ENCODE measurements around the gene ADSS1.
"Not testable (repeated sequence)": the region's sequence is repeated elsewhere in the genome, so short reads cannot be mapped to it uniquely, and the experiment has no call there.

Gene ADSS1

DNA sequence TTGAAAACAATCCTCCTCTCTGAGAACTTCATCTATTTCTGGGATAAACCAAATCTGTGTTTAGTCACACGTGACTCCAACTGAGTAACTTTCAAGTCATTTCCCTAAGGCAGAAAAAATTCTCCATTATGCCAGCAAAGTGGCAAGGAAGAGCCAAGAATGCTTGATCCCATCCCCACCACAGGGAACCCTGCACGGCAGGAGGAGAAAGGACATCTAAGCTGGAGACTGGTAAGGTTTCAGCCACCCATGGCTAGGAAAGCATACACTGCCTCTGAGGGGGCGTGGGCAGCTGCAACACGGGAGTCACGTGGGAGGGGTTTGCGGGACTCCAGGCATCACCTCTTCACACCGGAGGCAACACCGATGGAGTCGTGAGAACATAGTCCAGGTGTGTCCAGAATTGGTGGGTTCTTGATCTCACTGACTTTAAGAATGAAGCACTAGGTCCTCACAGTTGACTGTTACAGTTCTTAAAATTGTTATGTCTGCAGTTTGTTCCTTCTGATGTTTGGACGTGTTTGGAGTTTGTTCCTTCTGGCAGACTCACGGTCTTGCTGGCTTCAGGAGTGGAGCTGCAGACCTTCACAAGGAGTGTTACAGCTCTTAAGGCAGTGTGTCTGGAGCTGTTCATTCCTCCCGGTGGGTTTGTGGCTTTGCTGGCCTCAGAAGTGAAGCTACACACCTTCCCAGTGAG is 26.2 kb downstream of the ADSS1 start:
- no peak overlapping the region for H3K9ac ChIP-seq (ENCODE audit: low read length)
- peaks cover 18% of the 10 kb centered on the region for H3K79me1 ChIP-seq (ENCODE audit: low read length)
- no peak overlapping the region for H3K4me2 ChIP-seq (ENCODE audit: low read length)
- no peak overlapping the region for H2AK5ac ChIP-seq (ENCODE audit: low read length)
- no CpG with 5 or more reads among the region's 12 CpGs for WGBS (ENCODE audit: extremely low coverage, insufficient coverage, low lambda C conversion rate)
- H3K36me3 ChIP-seq (ENCODE audit: control insufficient read depth, insufficient read depth, low read length): no peaks in the 10 kb centered on the region
- no peak overlapping the region for H3K56ac ChIP-seq (ENCODE audit: low read length)
- H3K18ac ChIP-seq (ENCODE audit: low read length): no peak overlapping the region
- no peak overlapping the region for H4K8ac ChIP-seq (ENCODE audit: low read depth, low read length)
- H3K27ac ChIP-seq (ENCODE audit: low read depth, low read length): no peak overlapping the region
- H3K23ac ChIP-seq (ENCODE audit: low read length): no peak overlapping the region
- H3K79me2 ChIP-seq (ENCODE audit: control insufficient read depth, insufficient read depth, low read length): peaks cover 20% of the 10 kb centered on the region
- no peaks in the 10 kb centered on the region for H3K27me3 ChIP-seq (ENCODE audit: insufficient read depth, low read length, poor library complexity)
- no peak overlapping the region for H4K5ac ChIP-seq (ENCODE audit: low read length)
- H3K4ac ChIP-seq (ENCODE audit: low read depth, low read length): no peak overlapping the region
- no peak overlapping the region for H2BK120ac ChIP-seq (ENCODE audit: low read depth, low read length)
- H3K4me3 ChIP-seq (ENCODE audit: low read length): no peak overlapping the region
- H3K4me1 ChIP-seq (ENCODE audit: control insufficient read depth, low read depth, low read length): peaks cover 4% of the 10 kb centered on the region
- no peak for DNase-seq
- H2BK15ac ChIP-seq (replicated peaks; ENCODE audit: low read depth): no peak overlapping the region
- H2BK5ac ChIP-seq (ENCODE audit: low read length): no peak overlapping the region

DNA sequence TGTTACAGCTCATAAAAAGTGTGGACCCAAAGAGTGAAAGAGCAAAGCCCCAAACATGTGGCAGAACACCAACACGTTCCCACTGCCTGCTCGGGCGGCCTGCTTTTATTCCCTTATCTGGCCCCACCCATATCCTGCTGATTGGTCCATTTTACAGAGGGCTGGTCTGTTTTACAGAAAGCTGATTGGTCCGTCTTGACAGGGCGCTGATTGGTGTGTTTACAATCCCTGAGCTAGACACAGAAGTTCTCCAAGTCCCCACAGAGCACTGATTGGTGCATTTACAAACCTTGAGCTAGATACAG is 26.7 kb downstream of the ADSS1 start:
- Histone ChIP-seq H3K79me2 (ENCODE audit: control insufficient read depth, insufficient read depth, low read length) (peaks cover 25% of the 10 kb centered on the region), H3K79me1 (ENCODE audit: low read length) (peaks cover 21% of the 10 kb centered on the region)
- not testable (repeated sequence) for H3K27ac ChIP-seq (ENCODE audit: low read depth, low read length); H3K4me2 ChIP-seq (ENCODE audit: low read length); H3K23ac ChIP-seq (ENCODE audit: low read length); H2AK5ac ChIP-seq (ENCODE audit: low read length); H3K18ac ChIP-seq (ENCODE audit: low read length); H4K5ac ChIP-seq (ENCODE audit: low read length); H3K9ac ChIP-seq (ENCODE audit: low read length); H2BK120ac ChIP-seq (ENCODE audit: low read depth, low read length); DNase-seq; H3K4me3 ChIP-seq (ENCODE audit: low read length); H4K8ac ChIP-seq (ENCODE audit: low read depth, low read length); H3K4me1 ChIP-seq (ENCODE audit: control insufficient read depth, low read depth, low read length); H3K36me3 ChIP-seq (ENCODE audit: control insufficient read depth, insufficient read depth, low read length); H2BK5ac ChIP-seq (ENCODE audit: low read length); H3K27me3 ChIP-seq (ENCODE audit: insufficient read depth, low read length, poor library complexity); H3K4ac ChIP-seq (ENCODE audit: low read depth, low read length); H2BK15ac ChIP-seq (replicated peaks; ENCODE audit: low read depth); H3K56ac ChIP-seq (ENCODE audit: low read length)
- no CpG with 5 or more reads among the region's 5 CpGs for WGBS (ENCODE audit: extremely low coverage, insufficient coverage, low lambda C conversion rate)

DNA sequence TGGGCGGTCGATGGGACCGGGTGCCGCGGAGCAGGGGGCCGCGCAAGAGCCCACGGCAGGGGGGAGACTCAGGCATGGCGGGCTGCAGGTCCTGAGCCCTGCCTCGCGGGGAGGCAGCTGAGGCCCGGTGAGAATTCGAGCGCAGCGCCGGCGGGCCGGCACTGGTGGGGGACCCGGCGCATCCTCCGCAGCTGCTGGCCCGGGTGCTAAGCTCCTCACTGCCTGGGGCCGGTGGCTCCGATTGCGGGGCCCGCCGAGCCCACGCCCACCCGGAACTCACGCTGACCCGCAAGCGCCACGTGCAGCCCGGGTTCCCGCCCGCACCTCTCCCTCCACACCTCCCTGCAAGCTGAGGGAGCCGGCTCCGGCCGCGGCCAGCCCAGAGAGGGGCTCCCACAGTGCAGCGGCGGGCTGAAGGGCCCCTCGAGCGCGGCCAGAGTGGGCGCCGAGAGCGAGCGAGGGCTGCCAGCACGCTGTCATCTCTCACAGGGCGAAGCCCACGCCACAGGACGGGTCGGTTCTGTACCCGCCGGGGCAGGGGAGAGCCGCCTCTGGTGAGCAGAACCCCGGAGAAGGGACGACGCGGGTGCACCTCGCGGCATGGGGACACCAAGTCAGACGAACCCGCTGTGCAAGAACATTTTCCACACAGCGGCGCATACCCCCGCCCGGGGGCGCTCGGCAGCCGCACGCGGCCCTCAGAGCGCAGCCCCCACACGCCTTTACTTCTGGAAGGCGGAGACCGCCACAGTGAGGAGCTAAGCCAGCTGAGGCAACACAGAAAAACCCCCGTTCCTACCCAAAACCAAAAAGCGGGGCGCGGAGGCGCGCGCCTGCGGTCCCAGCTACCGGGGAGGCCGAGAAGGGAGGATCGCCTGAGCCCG is 27.8 kb downstream of the ADSS1 start:
- no peaks in the 10 kb centered on the region for H3K27me3 ChIP-seq (ENCODE audit: insufficient read depth, low read length, poor library complexity)
- H3K79me1 ChIP-seq (ENCODE audit: low read length): peaks cover 27% of the 10 kb centered on the region
- peaks cover 29% of the 10 kb centered on the region for H3K79me2 ChIP-seq (ENCODE audit: control insufficient read depth, insufficient read depth, low read length)
- H3K4ac ChIP-seq (ENCODE audit: low read depth, low read length): peak overlapping the region; percentile 1
- H3K23ac ChIP-seq (ENCODE audit: low read length): no peak overlapping the region
- H2BK15ac ChIP-seq (replicated peaks; ENCODE audit: low read depth): no peak overlapping the region
- H3K56ac ChIP-seq (ENCODE audit: low read length): peak overlapping the region; percentile 87
- no peak overlapping the region for H3K4me3 ChIP-seq (ENCODE audit: low read length)
- no peak overlapping the region for H2BK5ac ChIP-seq (ENCODE audit: low read length)
- no peak for DNase-seq
- H4K5ac ChIP-seq (ENCODE audit: low read length): no peak overlapping the region
- H3K36me3 ChIP-seq (ENCODE audit: control insufficient read depth, insufficient read depth, low read length): no peaks in the 10 kb centered on the region
- H4K8ac ChIP-seq (ENCODE audit: low read depth, low read length): no peak overlapping the region
- H3K18ac ChIP-seq (ENCODE audit: low read length): no peak overlapping the region
- peak overlapping the region; percentile 83 for H3K4me2 ChIP-seq (ENCODE audit: low read length)
- no CpG with 5 or more reads among the region's 90 CpGs for WGBS (ENCODE audit: extremely low coverage, insufficient coverage, low lambda C conversion rate)
- H3K4me1 ChIP-seq (ENCODE audit: control insufficient read depth, low read depth, low read length): peaks cover 4% of the 10 kb centered on the region
- H3K27ac ChIP-seq (ENCODE audit: low read depth, low read length): peak overlapping the region; percentile 34
- H2BK120ac ChIP-seq (ENCODE audit: low read depth, low read length): no peak overlapping the region
- peak overlapping the region; percentile 81 for H3K9ac ChIP-seq (ENCODE audit: low read length)
- no peak overlapping the region for H2AK5ac ChIP-seq (ENCODE audit: low read length)

GRCh38 chr14:104752423-104752734 is 28.4 kb downstream of the ADSS1 start:
- H3K23ac ChIP-seq (ENCODE audit: low read length): no peak overlapping the region
- no peak overlapping the region for H2BK15ac ChIP-seq (replicated peaks; ENCODE audit: low read depth)
- peaks cover 29% of the 10 kb centered on the region for H3K79me2 ChIP-seq (ENCODE audit: control insufficient read depth, insufficient read depth, low read length)
- peaks cover 27% of the 10 kb centered on the region for H3K79me1 ChIP-seq (ENCODE audit: low read length)
- H2BK120ac ChIP-seq (ENCODE audit: low read depth, low read length): no peak overlapping the region
- no peaks in the 10 kb centered on the region for H3K27me3 ChIP-seq (ENCODE audit: insufficient read depth, low read length, poor library complexity)
- peak overlapping the region; percentile 34 for H3K27ac ChIP-seq (ENCODE audit: low read depth, low read length)
- H3K4me3 ChIP-seq (ENCODE audit: low read length): no peak overlapping the region
- no peak overlapping the region for H2BK5ac ChIP-seq (ENCODE audit: low read length)
- peak overlapping the region; percentile 87 for H3K56ac ChIP-seq (ENCODE audit: low read length)
- no peak overlapping the region for H4K5ac ChIP-seq (ENCODE audit: low read length)
- peak overlapping the region; percentile 1 for H3K4ac ChIP-seq (ENCODE audit: low read depth, low read length)
- H4K8ac ChIP-seq (ENCODE audit: low read depth, low read length): no peak overlapping the region
- no peak overlapping the region for H2AK5ac ChIP-seq (ENCODE audit: low read length)
- no peak for DNase-seq
- H3K36me3 ChIP-seq (ENCODE audit: control insufficient read depth, insufficient read depth, low read length): peaks cover 3% of the 10 kb centered on the region
- peak overlapping the region; percentile 83 for H3K4me2 ChIP-seq (ENCODE audit: low read length)
- no CpG with 5 or more reads among the region's 21 CpGs for WGBS (ENCODE audit: extremely low coverage, insufficient coverage, low lambda C conversion rate)
- H3K4me1 ChIP-seq (ENCODE audit: control insufficient read depth, low read depth, low read length): peaks cover 4% of the 10 kb centered on the region
- H3K9ac ChIP-seq (ENCODE audit: low read length): peak overlapping the region; percentile 81
- no peak overlapping the region for H3K18ac ChIP-seq (ENCODE audit: low read length)

- H3K79me1 ChIP-seq (ENCODE audit: low read length): peaks cover 27% of the 10 kb centered on the region
- H4K5ac ChIP-seq (ENCODE audit: low read length): no peak within 1 kb of the TSS
These were observed 28.9 kb downstream of the ADSS1 start, which contains the start of gene SIVA1 for GRCh38 chr14:104752735-104753527. TSS of gene SIVA1 (plus strand) at chr14:104753147. CDS start at chr14:104753202, 55 bp downstream.

More at GRCh38 chr14:104752735-104753527, 28.9 kb downstream of the ADSS1 start, which contains the start of gene SIVA1:
- Histone ChIP-seq H3K79me2 (ENCODE audit: control insufficient read depth, insufficient read depth, low read length) (peaks cover 32% of the 10 kb centered on the region), H3K4me2 (ENCODE audit: low read length) (peak within 1 kb of the TSS; percentile 83), H2BK15ac (replicated peaks; ENCODE audit: low read depth) (no peak within 1 kb of the TSS), H3K23ac (ENCODE audit: low read length) (peak within 1 kb of the TSS; percentile 48), H2BK5ac (ENCODE audit: low read length) (no peak within 1 kb of the TSS), H3K56ac (ENCODE audit: low read length) (peak within 1 kb of the TSS; percentile 92), H2BK120ac (ENCODE audit: low read depth, low read length) (no peak within 1 kb of the TSS), H3K4ac (ENCODE audit: low read depth, low read length) (peak within 1 kb of the TSS; percentile 1), H3K27ac (ENCODE audit: low read depth, low read length) (peak within 1 kb of the TSS; percentile 34), H3K18ac (ENCODE audit: low read length) (peak within 1 kb of the TSS; percentile 64), H3K27me3 (ENCODE audit: insufficient read depth, low read length, poor library complexity) (no peaks in the 10 kb centered on the region), H3K36me3 (ENCODE audit: control insufficient read depth, insufficient read depth, low read length) (peaks cover 8% of the 10 kb centered on the region), H3K4me3 (ENCODE audit: low read length) (peak within 1 kb of the TSS; percentile 91), H3K9ac (ENCODE audit: low read length) (peak within 1 kb of the TSS; percentile 95), H3K4me1 (ENCODE audit: control insufficient read depth, low read depth, low read length) (peaks cover 4% of the 10 kb centered on the region), H2AK5ac (ENCODE audit: low read length) (no peak within 1 kb of the TSS), H4K8ac (ENCODE audit: low read depth, low read length) (no peak within 1 kb of the TSS)
- peak; percentile 100 for DNase-seq
- WGBS (ENCODE audit: extremely low coverage, insufficient coverage, low lambda C conversion rate): no CpG with 5 or more reads among the region's 95 CpGs
